Sciatic nerve (tissue), 2 donors: ENCODE measurements around the gene NBR1. TPM values are rescaled to one million over a fixed set of nuclear protein-coding genes. Genes with fewer than 3 reads are reported as not detected.
A peak's percentile ranks its signal among the peaks of the same experiment; 100 is the strongest.
"Not testable (repeated sequence)": the region's sequence is repeated elsewhere in the genome, so short reads cannot be mapped to it uniquely, and the experiment has no call there.

Experiments
- ATAC-seq: fragments of 200-7000 bp; cut with Tn5 transposase; one replicate; pipeline ENCODE4 v1.9.1; 2020; ENCODE audit warnings: mild to moderate bottlenecking, moderate library complexity
- DNase-seq: peaks from one replicate; pipeline ENCODE4 v3.0.0-alpha.2; 2020; ENCODE audit warnings: low spot score
- intact Hi-C: fragments of 100-400 bp; cut with DNase I; formaldehyde crosslinking; loops from one replicate; pipeline ENCODE4 v1.14.2; 2022
- total RNA-seq: library from RNA; stranded (reverse); fragmentation: NEBNext Ultra II Directional; extraction: Animal tissue kit (Norgen Biotek cat#: 25700); gene quantifications from one replicate; pipeline ENCODE4 v1.2.1, GENCODE V29; 2021
- donor health status: DM: no; HTN: no; CAD: no.
- donor health status: DM: no; HTN: no; CAD: no.

The NBR1 gene
- total RNA-seq, 1 donor from 2014 or later = 86.1 TPM

GRCh38 chr17:43146649-43147048 lies 24.4 kb upstream of the NBR1 start:
- DNase-seq = no peak
- no peak for ATAC-seq

GRCh38 chr17:43151880-43152456 lies 19.0 kb upstream of the NBR1 start:
- ATAC-seq (no peak), DNase-seq (no peak)
- intact Hi-C loops = no loop called here

More at GRCh38 chr17:43146649-43147048, 24.4 kb upstream of the NBR1 start:
- intact Hi-C loops = no loop called here

GRCh38 chr17:43153197-43153835 lies 17.7 kb upstream of the NBR1 start:
- DNase-seq, intact Hi-C loops, ATAC-seq: not testable (repeated sequence)

- ATAC-seq = no peak
- intact Hi-C loops = no loop called here
- DNase-seq = no peak
Measured at GRCh38 chr17:43155666-43156065, 15.3 kb upstream of the NBR1 start.

GRCh38 chr17:43159232-43159631 lies 11.8 kb upstream of the NBR1 start:
- intact Hi-C loops, ATAC-seq, DNase-seq: not testable (repeated sequence)

GRCh38 chr17:43159957-43160356 lies 11.1 kb upstream of the NBR1 start:
- ATAC-seq, DNase-seq, intact Hi-C loops: not testable (repeated sequence)

GRCh38 chr17:43165971-43166370 lies 5.0 kb upstream of the NBR1 start:
- ATAC-seq, DNase-seq, intact Hi-C loops: not testable (repeated sequence)

GRCh38 chr17:43169561-43170139 lies 1.4 kb upstream of the NBR1 start:
- intact Hi-C loops = no loop called here
- peak; percentile 55 for ATAC-seq
- DNase-seq = peak; percentile 66

GRCh38 chr17:43170140-43170765 lies 761 bp upstream of the NBR1 start:
- peak; percentile 88 for DNase-seq
- ATAC-seq = peak; percentile 93
- intact Hi-C loops = no loop called here

- intact Hi-C loops = no loop called here
- no peak for DNase-seq
- ATAC-seq = no peak
Measured at GRCh38 chr17:43171586-43172487, 823 bp downstream of the NBR1 start.

GRCh38 chr17:43175213-43176118 lies 4.5 kb downstream of the NBR1 start:
- DNase-seq (no peak), ATAC-seq (no peak)
- intact Hi-C loops = no loop called here

GRCh38 chr17:43176119-43176570 lies 5.1 kb downstream of the NBR1 start:
- DNase-seq = no peak
- no peak for ATAC-seq
- intact Hi-C loops = no loop called here

GRCh38 chr17:43183921-43184320 lies 12.9 kb downstream of the NBR1 start:
- intact Hi-C loops = no loop called here
- no peak for ATAC-seq
- DNase-seq = no peak

GRCh38 chr17:43186656-43187055 lies 15.6 kb downstream of the NBR1 start:
- intact Hi-C loops, DNase-seq, ATAC-seq: not testable (repeated sequence)

GRCh38 chr17:43193251-43193650 lies 22.2 kb downstream of the NBR1 start:
- intact Hi-C loops = loop anchor here (10.0 kb wide), 1 partner anchor 58 kb away; no protein-coding TSS in a partner anchor
- DNase-seq (no peak), ATAC-seq (no peak)

GRCh38 chr17:43199633-43200032 lies 28.6 kb downstream of the NBR1 start:
- DNase-seq (no peak), ATAC-seq (no peak)
- intact Hi-C loops = loop anchor here (10.0 kb wide), 1 partner anchor 65 kb away; no protein-coding TSS in a partner anchor

- intact Hi-C loops = no loop called here
- ATAC-seq = no peak
- no peak for DNase-seq
Measured at GRCh38 chr17:43200127-43200526, 29.1 kb downstream of the NBR1 start.

GRCh38 chr17:43203013-43203412 lies 32.0 kb downstream of the NBR1 start:
- intact Hi-C loops, ATAC-seq, DNase-seq: not testable (repeated sequence)
